GM12878 (cell line): ENCODE data around the gene SP8. TPM values are rescaled to one million over a fixed set of nuclear protein-coding genes. Genes with fewer than 3 reads are reported as not detected.

Source experiments
- ATAC-seq: fragments of 200-7000 bp; cut with Tn5 transposase; 3 replicates; pipeline ENCODE4 v1.9.1; 2020; ENCODE audit warnings: mild to moderate bottlenecking, moderate library complexity
- BruUV-seq: library from RNA; stranded (reverse); fragments of 400-500 nt; replicated peaks from 2 replicates; lab custom pipeline; 2021; lab: Mats Ljungman, UMichigan
- CTCF ChIA-PET: fragments of 300-600 bp; sonication (Branson Sonifier 250); formaldehyde crosslinking; extraction: SDS; loops from one replicate; lab custom pipeline; 2021; ENCODE audit warnings: inconsistent platforms; lab: Yijun Ruan, JAX
- POLR2A ChIA-PET: fragments of 350-600 bp; formaldehyde crosslinking; extraction: SDS; loops from one replicate; lab custom pipeline; 2021; ENCODE audit warnings: inconsistent platforms; lab: Charles Lee
- RAD21 ChIA-PET: fragments of 300-600 bp; sonication (Branson Sonifier 250); formaldehyde crosslinking; loops from one replicate; lab custom pipeline; 2023; ENCODE audit warnings: antibody characterized with exemption; ENCODE audit not compliant: unreplicated experiment; lab: Charles Lee
- SMC1A ChIA-PET: fragments of 300-600 bp; sonication (Branson Sonifier 250); formaldehyde crosslinking; loops from one replicate; lab custom pipeline; 2023; ENCODE audit not compliant: unreplicated experiment, uncharacterized antibody; lab: Charles Lee
- DNase-seq: peaks from one replicate; pipeline ENCODE4 v3.0.0-alpha.2; 2011; ENCODE audit warnings: low read depth, low spot score
- FAIRE-seq: peaks from 3 replicates; lab custom pipeline; 2011; peaks lifted over from hg19 to GRCh38; lab: Jason Lieb, UNC
- H2AFZ ChIP-seq: 2 replicates; pipeline ENCODE4 v1.6.0; 2011; ENCODE audit warnings: low read depth, low read length, control low read depth; ENCODE audit not compliant: control insufficient read depth
- H3K27ac ChIP-seq: 2 replicates; pipeline ENCODE4 v1.5.1; 2011; ENCODE audit warnings: control low read depth; ENCODE audit not compliant: control insufficient read depth, insufficient read depth
- H3K27me3 ChIP-seq, 2 experiments: replicated peaks in 1 of 2; 2 replicates each; pipeline versions ENCODE4 v1.6.0 to v1.6.1; 2011; ENCODE audit warnings: low read length in 1 of 2; ENCODE audit not compliant: control insufficient read depth in 2 of 2, insufficient read depth in 2 of 2
- H3K36me3 ChIP-seq, 2 experiments: 2 replicates each; pipeline ENCODE4 v1.5.1; 2011; ENCODE audit warnings: low read length in 1 of 2; ENCODE audit not compliant: control insufficient read depth in 2 of 2, insufficient read depth in 2 of 2
- H3K4me1 ChIP-seq: 2 replicates; pipeline ENCODE4 v1.6.1; 2011; ENCODE audit warnings: mild to moderate bottlenecking, low read length, moderate library complexity, mixed read lengths; ENCODE audit not compliant: control insufficient read depth, insufficient read depth
- H3K4me2 ChIP-seq: 2 replicates; pipeline ENCODE4 v1.6.0; 2011; ENCODE audit warnings: control low read depth; ENCODE audit not compliant: control insufficient read depth, insufficient read depth
- H3K4me3 ChIP-seq: fragments of 200-600 bp; sonication (generic); 2 replicates; pipeline ENCODE4 v1.5.1; 2016
- H3K79me2 ChIP-seq: 2 replicates; pipeline ENCODE4 v1.6.0; 2011; ENCODE audit warnings: low read length; ENCODE audit not compliant: control insufficient read depth, insufficient read depth
- H3K9ac ChIP-seq: 2 replicates; pipeline ENCODE4 v1.8.0; 2011; ENCODE audit warnings: low read length, control low read depth, mixed read lengths; ENCODE audit not compliant: control insufficient read depth, insufficient read depth
- H3K9me3 ChIP-seq: replicated peaks from 3 replicates; pipeline ENCODE4 v1.5.1; 2011; ENCODE audit warnings: mild to moderate bottlenecking, low read length; ENCODE audit not compliant: control insufficient read depth, insufficient read depth
- H4K20me1 ChIP-seq: 2 replicates; pipeline ENCODE4 v1.6.0; 2011; ENCODE audit not compliant: control insufficient read depth, insufficient read depth
- CHD1 ChIP-seq: IDR thresholded peaks from 2 replicates; pipeline ENCODE4 v1.6.1; 2012; ENCODE audit warnings: low read depth, low read length, improper control_type of control experiment
- E4F1 ChIP-seq: fragments of 450-650 bp; IDR thresholded peaks from 2 replicates; pipeline ENCODE4 v1.6.1; 2018; ENCODE audit warnings: borderline replicate concordance, mild to moderate bottlenecking; ENCODE audit not compliant: partially characterized antibody
- FOXK2 ChIP-seq: fragments of 450-650 bp; IDR thresholded peaks from 2 replicates; pipeline ENCODE4 v1.6.1; 2017; ENCODE audit warnings: mild to moderate bottlenecking, moderate library complexity
- IKZF1 ChIP-seq: fragments of 450-650 bp; conservative IDR thresholded peaks from 2 replicates; pipeline ENCODE4 v1.6.1; 2017; ENCODE audit warnings: antibody characterized with exemption, mild to moderate bottlenecking
- POLR2A ChIP-seq: IDR thresholded peaks from 2 replicates; pipeline ENCODE4 v1.6.1; 2011; ENCODE audit warnings: low read depth, mild to moderate bottlenecking, low read length
- ZBTB33 ChIP-seq: fragments of 450-650 bp; IDR thresholded peaks from 2 replicates; pipeline ENCODE4 v1.6.1; 2017; ENCODE audit warnings: mild to moderate bottlenecking
- ZBTB4 ChIP-seq: fragments of 450-650 bp; formaldehyde crosslinking; IDR thresholded peaks from 2 replicates; pipeline ENCODE4 v1.4.0; 2022; ENCODE audit warnings: mild to moderate bottlenecking, moderate library complexity
- WGBS: methylation state at CpG from one replicate; pipeline ENCODE4 v1.1.6; 2016; ENCODE audit warnings: low lambda C conversion rate; ENCODE audit not compliant: insufficient replicate concordance, insufficient coverage; ENCODE audit errors: missing lambda C conversion rate; 5-methylcytosine and 5-hydroxymethylcytosine counted together
- in situ Hi-C: fragments of 300-500 bp; cut with MboI; formaldehyde crosslinking; loops from 9 replicates; pipeline ENCODE4 v1.14.3; 2018; ENCODE audit warnings: mixed read lengths
- intact Hi-C: fragments of 100-400 bp; cut with micrococcal nuclease; formaldehyde crosslinking; loops from one replicate; pipeline ENCODE4 v1.14.2; 2022; ENCODE audit not compliant: unreplicated experiment
- polyA plus RNA-seq, 11 experiments: library from polyadenylated mRNA; depleted of rRNA in 4 of 11; unstranded in 6 of 11; stranded (reverse) in 5 of 11; fragments of >200 nt; fragmentation: Nextera tagmentation in 4 of 11; fragmentation: Illumina TruSeq in 1 of 11; extraction: Ambion mirVana in 4 of 11; extraction: Trizol in 1 of 11; gene quantifications; 1 replicate in 1 of 11; 2 replicates in 10 of 11; pipeline versions ENCODE4 v1.2.1 to v1.2.3, GENCODE V29; 2011 to 2016; ENCODE audit warnings: inconsistent platforms in 2 of 11, missing spikeins in 2 of 11, low read depth in 1 of 11
- total RNA-seq, 4 experiments: library from RNA; depleted of rRNA in 3 of 4; stranded (reverse); fragments of >200 nt in 3 of 4; fragmentation: Illumina TruSeq in 1 of 4; extraction: Trizol in 1 of 4; gene quantifications; 2 replicates each; pipeline versions ENCODE4 v1.2.1 to v1.2.3, GENCODE V29; 2013 to 2021

The SP8 gene
- total and polyA plus RNA-seq, 10 of the 15 experiments (the other 5 are each of a cell fraction or from before 2014, with no cell fraction given): not detected

- no peak for TF ChIP-seq ZBTB4 (CRISPR knock-in tag)
- no peak for TF ChIP-seq CHD1
- no peak for TF ChIP-seq FOXK2
- no peak for TF ChIP-seq E4F1
These were observed 11.5 kb upstream of the SP8 start (continued) for GRCh38 chr7:20798081-20798693.

- in situ Hi-C loops: no loop called here
- ATAC-seq: peak; percentile 71
- intact Hi-C loops: no loop called here
- 14% methylated on average over 23 of the region's 40 CpGs for WGBS
- Histone ChIP-seq H3K9me3 (no peaks in the 10 kb centered on the region; the same call in 1 of the 3 replicates), H3K79me2 (no peaks in the 10 kb centered on the region), H3K27ac (no peak overlapping the region), H3K36me3 (no peaks in the 10 kb centered on the region), H2AFZ (no peak overlapping the region; the same call in 1 of the 2 replicates), H4K20me1 (no peaks in the 10 kb centered on the region), H3K4me2 (peak overlapping the region; percentile 46), H3K27me3 (peaks cover 2 to 33% of the 10 kb centered on the region in 2 experiments), H3K4me1 (peaks cover 3% of the 10 kb centered on the region), H3K4me3 (peak overlapping the region; percentile 49), H3K9ac (no peak overlapping the region)
- no TSS peak for BruUV-seq
- POLR2A ChIA-PET: interaction anchor here (1.3 kb wide), 1 partner anchor 35 kb away, joined by 3 read pairs; no protein-coding TSS in a partner anchor
- RAD21 ChIA-PET: interaction anchor here (1.7 kb wide), 1 partner anchor 36 kb away, joined by 4 read pairs; no protein-coding TSS in a partner anchor
- SMC1A ChIA-PET: interaction anchor here (1.5 kb wide), 1 partner anchor 32 kb away, joined by 4 read pairs; no protein-coding TSS in a partner anchor
- no peak for FAIRE-seq
- DNase-seq: no peak
- CTCF ChIA-PET: no interaction called here
- no peak for TF ChIP-seq ZBTB33
- TF ChIP-seq IKZF1: 0 out of 2 replicates have a peak, but pooled peaks have one; percentile 11
- peak; percentile 40; the same call in 1 of the 2 replicates for TF ChIP-seq POLR2A
These were observed 10.9 kb upstream of the SP8 start for GRCh38 chr7:20797462-20798080.
